HEK293 (cell line): ENCODE data around the gene MUC22.

Experiments used
- CTCF ChIA-PET: fragments of 350-600 bp; formaldehyde crosslinking; extraction: SDS; loops from one replicate; lab custom pipeline; 2021; ENCODE audit warnings: antibody characterized with exemption; lab: Yijun Ruan, JAX
- POLR2A ChIA-PET: fragments of 300-600 bp; formaldehyde crosslinking; extraction: SDS; loops from one replicate; lab custom pipeline; 2020; ENCODE audit warnings: antibody characterized with exemption, inconsistent platforms; lab: Yijun Ruan, JAX
- H3K27ac ChIP-seq: fragments of 200-500 bp; sonication (Bioruptor generic); 2 replicates; pipeline ENCODE4 v1.5.1; 2014; ENCODE audit warnings: low read depth, low read length, control low read depth, inconsistent platforms; ENCODE audit errors: extremely low read depth
- H3K36me3 ChIP-seq, 2 experiments: fragments of 200-500 bp in 1 of 2; sonication (Bioruptor generic) in 1 of 2; 1 replicate in 1 of 2; 2 replicates in 1 of 2; pipeline ENCODE4 v1.5.1; 2014 to 2017; ENCODE audit warnings: inconsistent platforms in 2 of 2, low read length in 2 of 2; ENCODE audit not compliant: control insufficient read depth in 2 of 2, insufficient read depth in 1 of 2
- H3K4me1 ChIP-seq: fragments of 200-500 bp; sonication (Bioruptor generic); 2 replicates; pipeline ENCODE4 v1.5.1; 2014; ENCODE audit warnings: mild to moderate bottlenecking, low read length, inconsistent platforms; ENCODE audit not compliant: control insufficient read depth, insufficient read depth
- H3K4me3 ChIP-seq: 2 replicates; pipeline ENCODE4 v1.5.1; 2011; ENCODE audit warnings: low read depth, mild to moderate bottlenecking, control low read depth, low read length, moderate library complexity
- H3K9me3 ChIP-seq: fragments of 200-500 bp; sonication (Bioruptor generic); 2 replicates; pipeline ENCODE4 v1.5.1; 2014; ENCODE audit warnings: low read depth, low read length, inconsistent platforms; ENCODE audit not compliant: control insufficient read depth, insufficient read depth
- KLF16 ChIP-seq: fragments of 450-650 bp; formaldehyde crosslinking; IDR thresholded peaks from 2 replicates; pipeline ENCODE4 v1.5.1; 2017; ENCODE audit warnings: missing biosample characterization, missing genetic modification characterization
- OVOL3 ChIP-seq: fragments of 450-650 bp; formaldehyde crosslinking; IDR thresholded peaks from 2 replicates; pipeline ENCODE4 v1.5.1; 2016; ENCODE audit warnings: missing biosample characterization, missing genetic modification characterization
- WT1 ChIP-seq: fragments of 450-650 bp; formaldehyde crosslinking; IDR thresholded peaks from 2 replicates; pipeline ENCODE4 v1.5.1; 2016; ENCODE audit warnings: missing biosample characterization, missing genetic modification characterization
- ZBTB48 ChIP-seq: fragments of 450-650 bp; formaldehyde crosslinking; IDR thresholded peaks from 2 replicates; pipeline ENCODE4 v1.5.1; 2016; ENCODE audit warnings: missing biosample characterization, missing genetic modification characterization
- ZNF350 ChIP-seq: fragments of 450-650 bp; formaldehyde crosslinking; IDR thresholded peaks from 2 replicates; pipeline ENCODE4 v1.5.0; 2017; ENCODE audit warnings: missing biosample characterization, mild to moderate bottlenecking, missing genetic modification characterization
- ZNF433 ChIP-seq: fragments of 450-650 bp; formaldehyde crosslinking; IDR thresholded peaks from 2 replicates; pipeline ENCODE4 v1.5.1; 2016; ENCODE audit warnings: missing biosample characterization, missing genetic modification characterization, low read depth
- ZNF548 ChIP-seq: fragments of 450-650 bp; formaldehyde crosslinking; IDR thresholded peaks from 2 replicates; pipeline ENCODE4 v1.5.1; 2016; ENCODE audit warnings: missing biosample characterization, missing genetic modification characterization
- ZNF626 ChIP-seq: fragments of 450-650 bp; sonication (Bioruptor Pico); formaldehyde crosslinking; IDR thresholded peaks from 2 replicates; pipeline ENCODE4 v1.5.1; 2018; ENCODE audit warnings: missing biosample characterization, missing genetic modification characterization, inconsistent platforms
- ZNF629 ChIP-seq: fragments of 450-650 bp; formaldehyde crosslinking; IDR thresholded peaks from 2 replicates; pipeline ENCODE4 v1.5.1; 2017; ENCODE audit warnings: missing biosample characterization, missing genetic modification characterization
- ZNF658 ChIP-seq: fragments of 450-650 bp; formaldehyde crosslinking; IDR thresholded peaks from 2 replicates; pipeline ENCODE4; 2016; ENCODE audit warnings: missing biosample characterization, missing genetic modification characterization
- ZNF670 ChIP-seq: fragments of 450-650 bp; formaldehyde crosslinking; IDR thresholded peaks from 2 replicates; pipeline ENCODE4 v1.5.1; 2016; ENCODE audit warnings: missing biosample characterization, missing genetic modification characterization, low read depth
- ZNF701 ChIP-seq: fragments of 450-650 bp; formaldehyde crosslinking; IDR thresholded peaks from 2 replicates; pipeline ENCODE4 v1.5.1; 2016; ENCODE audit warnings: missing biosample characterization, missing genetic modification characterization
- ZSCAN30 ChIP-seq: fragments of 450-650 bp; IDR thresholded peaks from 2 replicates; pipeline ENCODE4 v1.5.1; 2018; ENCODE audit warnings: missing biosample characterization, mild to moderate bottlenecking, missing genetic modification characterization, moderate library complexity
- TF ChIP-seq, protein P1 (sequence below): fragments of 450-650 bp; formaldehyde crosslinking; IDR thresholded peaks from 2 replicates; pipeline ENCODE4 v1.5.1; 2016; ENCODE audit warnings: missing biosample characterization, missing genetic modification characterization
- TF ChIP-seq, protein P2 (sequence below): fragments of 450-650 bp; IDR thresholded peaks from 2 replicates; pipeline ENCODE4 v1.5.1; 2018; ENCODE audit warnings: missing biosample characterization, mild to moderate bottlenecking, missing genetic modification characterization

MUC22 gene

DNA sequence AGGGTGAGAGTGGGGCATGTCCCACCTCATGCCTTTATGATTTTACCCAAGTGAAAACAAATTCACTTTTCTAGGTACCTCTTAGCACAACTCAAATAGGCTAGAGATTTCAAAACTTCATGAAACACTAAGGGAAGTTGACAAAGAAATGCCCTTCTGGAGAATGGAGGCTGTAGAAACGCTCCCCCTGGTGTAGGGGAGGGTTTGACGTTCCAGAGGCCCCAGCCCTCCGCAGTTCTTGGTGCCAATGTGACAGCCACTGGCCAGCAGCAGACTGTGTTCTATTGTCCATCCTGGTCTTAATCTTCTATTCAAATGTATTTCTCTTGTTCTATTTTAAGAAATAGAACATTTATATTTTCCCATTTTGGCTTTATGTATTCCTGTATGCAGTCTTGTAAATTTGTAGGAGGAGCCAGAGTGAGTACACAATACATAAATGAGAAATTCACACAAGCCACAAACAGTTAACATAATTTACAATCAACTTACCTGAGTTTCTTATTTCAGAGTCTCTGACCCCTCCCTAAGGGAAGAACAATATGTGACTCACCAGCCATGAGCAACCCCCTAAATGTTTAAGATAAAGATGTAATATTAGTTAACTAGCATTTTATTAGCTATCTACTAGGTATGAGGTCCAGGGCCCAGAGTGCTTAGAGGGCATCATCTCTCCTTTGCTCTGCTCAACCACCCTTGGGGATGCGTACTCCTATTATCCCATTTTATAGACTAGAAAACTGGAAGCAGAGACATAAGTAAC is 35.6 kb upstream of the MUC22 start:
- TF ChIP-seq ZNF433 (no peak), ZBTB48 (tag by site-specific recombination) (no peak), ZNF626 (tag by site-specific recombination) (no peak)
- Histone ChIP-seq H3K27ac (no peak overlapping the region), H3K4me3 (no peak overlapping the region), H3K9me3 (no peaks in the 10 kb centered on the region), H3K4me1 (no peaks in the 10 kb centered on the region), H3K36me3 (no peaks in the 10 kb centered on the region)
- ChIA-PET POLR2A (interaction anchor here (0.5 kb wide), 1 partner anchor 75 kb away, joined by 3 read pairs; no protein-coding TSS in a partner anchor), CTCF (interaction anchor here (0.6 to 3.1 kb wide), 6 partner anchors 7 to 138 kb away, joined by 3 to 9 read pairs (median 6); no protein-coding TSS in a partner anchor)

DNA sequence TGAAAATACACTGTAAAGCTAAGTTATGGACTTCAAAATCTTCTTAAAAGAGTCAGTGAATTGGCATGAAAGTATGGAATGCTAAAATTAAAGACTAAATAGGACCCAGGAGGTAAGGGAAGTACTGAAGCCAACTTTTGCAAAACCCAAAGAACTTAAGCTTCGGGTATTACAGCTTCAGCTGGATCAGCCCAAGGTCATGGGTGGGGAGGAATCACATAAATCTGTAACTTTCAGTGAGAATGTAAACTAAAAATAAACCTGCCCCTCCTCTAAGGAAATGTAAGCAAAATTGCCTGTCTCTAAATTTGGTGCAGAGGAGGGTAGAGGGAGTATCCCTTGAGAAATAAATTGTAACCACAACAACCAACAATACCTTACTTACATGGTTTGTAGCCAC is 31.1 kb upstream of the MUC22 start:
- no peaks in the 10 kb centered on the region for H3K9me3 ChIP-seq
- H3K36me3 ChIP-seq, result no peaks in the 10 kb centered on the region
- no peaks in the 10 kb centered on the region for H3K4me1 ChIP-seq
- H3K4me3 ChIP-seq, result no peak overlapping the region
- TF ChIP-seq ZNF670 (tag by site-specific recombination), result no peak
- TF ChIP-seq ZNF658 (tag by site-specific recombination), result no peak
- TF ChIP-seq, protein P1, sequence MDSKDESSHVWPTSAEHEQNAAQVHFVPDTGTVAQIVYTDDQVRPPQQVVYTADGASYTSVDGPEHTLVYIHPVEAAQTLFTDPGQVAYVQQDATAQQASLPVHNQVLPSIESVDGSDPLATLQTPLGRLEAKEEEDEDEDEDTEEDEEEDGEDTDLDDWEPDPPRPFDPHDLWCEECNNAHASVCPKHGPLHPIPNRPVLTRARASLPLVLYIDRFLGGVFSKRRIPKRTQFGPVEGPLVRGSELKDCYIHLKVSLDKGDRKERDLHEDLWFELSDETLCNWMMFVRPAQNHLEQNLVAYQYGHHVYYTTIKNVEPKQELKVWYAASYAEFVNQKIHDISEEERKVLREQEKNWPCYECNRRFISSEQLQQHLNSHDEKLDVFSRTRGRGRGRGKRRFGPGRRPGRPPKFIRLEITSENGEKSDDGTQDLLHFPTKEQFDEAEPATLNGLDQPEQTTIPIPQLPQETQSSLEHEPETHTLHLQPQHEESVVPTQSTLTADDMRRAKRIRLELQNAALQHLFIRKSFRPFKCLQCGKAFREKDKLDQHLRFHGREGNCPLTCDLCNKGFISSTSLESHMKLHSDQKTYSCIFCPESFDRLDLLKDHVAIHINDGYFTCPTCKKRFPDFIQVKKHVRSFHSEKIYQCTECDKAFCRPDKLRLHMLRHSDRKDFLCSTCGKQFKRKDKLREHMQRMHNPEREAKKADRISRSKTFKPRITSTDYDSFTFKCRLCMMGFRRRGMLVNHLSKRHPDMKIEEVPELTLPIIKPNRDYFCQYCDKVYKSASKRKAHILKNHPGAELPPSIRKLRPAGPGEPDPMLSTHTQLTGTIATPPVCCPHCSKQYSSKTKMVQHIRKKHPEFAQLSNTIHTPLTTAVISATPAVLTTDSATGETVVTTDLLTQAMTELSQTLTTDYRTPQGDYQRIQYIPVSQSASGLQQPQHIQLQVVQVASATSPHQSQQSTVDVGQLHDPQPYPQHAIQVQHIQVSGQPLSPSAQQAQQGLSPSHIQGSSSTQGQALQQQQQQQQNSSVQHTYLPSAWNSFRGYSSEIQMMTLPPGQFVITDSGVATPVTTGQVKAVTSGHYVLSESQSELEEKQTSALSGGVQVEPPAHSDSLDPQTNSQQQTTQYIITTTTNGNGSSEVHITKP (tag by site-specific recombination), result peak; percentile 50; the same call in 1 of the 2 replicates
- no peak for TF ChIP-seq ZNF548 (tag by site-specific recombination)
- 0 out of 2 replicates have a peak, but pooled peaks have one; percentile 33 for TF ChIP-seq WT1 (tag by site-specific recombination)
- TF ChIP-seq, all 188 proteins: peak for 2
- CTCF ChIA-PET, result interaction anchor here (0.6 to 1.4 kb wide), 5 partner anchors 9 to 94 kb away, joined by 3 to 4 read pairs (median 3); no protein-coding TSS in a partner anchor
- POLR2A ChIA-PET, result no interaction called here
- H3K27ac ChIP-seq, result no peak overlapping the region

DNA sequence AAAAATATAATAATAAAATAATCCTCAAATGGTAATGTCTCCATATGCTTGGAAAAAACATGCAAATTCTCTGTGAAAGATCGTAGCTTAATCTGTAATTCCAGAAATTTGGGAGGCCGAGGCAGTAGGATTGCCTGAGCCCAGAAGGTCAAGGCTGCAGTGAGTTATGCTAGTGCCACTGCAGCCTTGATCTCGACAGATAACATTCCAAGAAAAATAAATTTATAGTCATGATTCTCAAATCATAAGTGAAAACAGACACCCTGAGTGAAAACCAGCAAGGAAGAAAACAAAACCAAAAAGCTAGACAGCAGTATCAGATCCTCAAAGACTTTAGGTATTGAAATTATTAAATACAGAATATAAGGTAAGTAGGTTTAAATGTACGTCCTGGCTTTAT is 30.6 kb upstream of the MUC22 start:
- Histone ChIP-seq H3K36me3 (no peaks in the 10 kb centered on the region), H3K4me1 (no peaks in the 10 kb centered on the region), H3K27ac (no peak overlapping the region), H3K4me3 (no peak overlapping the region), H3K9me3 (no peaks in the 10 kb centered on the region)
- POLR2A ChIA-PET, result no interaction called here
- TF ChIP-seq OVOL3 (tag by site-specific recombination) (no peak), KLF16 (tag by site-specific recombination) (no peak), ZNF701 (no peak), ZNF629 (tag by site-specific recombination) (no peak), ZNF350 (no peak), ZSCAN30 (no peak)
- TF ChIP-seq, protein P2, sequence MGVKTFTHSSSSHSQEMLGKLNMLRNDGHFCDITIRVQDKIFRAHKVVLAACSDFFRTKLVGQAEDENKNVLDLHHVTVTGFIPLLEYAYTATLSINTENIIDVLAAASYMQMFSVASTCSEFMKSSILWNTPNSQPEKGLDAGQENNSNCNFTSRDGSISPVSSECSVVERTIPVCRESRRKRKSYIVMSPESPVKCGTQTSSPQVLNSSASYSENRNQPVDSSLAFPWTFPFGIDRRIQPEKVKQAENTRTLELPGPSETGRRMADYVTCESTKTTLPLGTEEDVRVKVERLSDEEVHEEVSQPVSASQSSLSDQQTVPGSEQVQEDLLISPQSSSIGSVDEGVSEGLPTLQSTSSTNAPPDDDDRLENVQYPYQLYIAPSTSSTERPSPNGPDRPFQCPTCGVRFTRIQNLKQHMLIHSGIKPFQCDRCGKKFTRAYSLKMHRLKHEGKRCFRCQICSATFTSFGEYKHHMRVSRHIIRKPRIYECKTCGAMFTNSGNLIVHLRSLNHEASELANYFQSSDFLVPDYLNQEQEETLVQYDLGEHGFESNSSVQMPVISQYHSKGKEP (tag by site-specific recombination), result no peak
- CTCF ChIA-PET, result interaction anchor here (0.6 to 1.4 kb wide), 5 partner anchors 8 to 93 kb away, joined by 3 to 4 read pairs (median 3); no protein-coding TSS in a partner anchor
